ENCODE data around the gene MEF2D. TPM values are rescaled to one million over a fixed set of nuclear protein-coding genes. Genes with fewer than 3 reads are reported as not detected.
A peak's percentile ranks its signal among the peaks of the same experiment; 100 is the strongest.

Gene MEF2D
- total RNA-seq, 1 experiment from 2014 or later: 18.7 TPM

DNA sequence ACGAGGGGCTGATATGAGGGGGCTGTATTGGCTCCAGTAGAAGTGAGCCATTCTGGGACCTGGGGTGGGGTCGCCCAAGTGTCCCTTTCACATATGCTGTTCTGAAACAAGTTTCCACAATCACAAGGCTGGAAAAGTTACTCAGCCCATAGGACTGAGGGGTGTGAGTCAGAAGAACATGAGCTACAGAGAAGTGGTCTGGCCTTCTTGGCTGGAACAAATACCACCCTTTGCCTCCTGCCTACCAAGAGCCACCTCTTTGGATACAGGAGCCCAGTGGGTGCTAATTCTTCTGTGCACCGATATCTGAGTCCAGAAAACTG is 42.4 kb downstream of the MEF2D start:
- no peak for DNase-seq
- no peaks in the 10 kb centered on the region for H4K20me1 ChIP-seq (ENCODE audit: control insufficient read depth, insufficient read depth, insufficient read length)
- H2BK20ac ChIP-seq (ENCODE audit: low read depth, low read length, poor library complexity, severe bottlenecking): no peak overlapping the region
- H2BK15ac ChIP-seq (ENCODE audit: low read depth, low read length): no peak overlapping the region
- no peak overlapping the region for H3K18ac ChIP-seq (ENCODE audit: insufficient read length, low read depth, low read length)
- H3K23me2 ChIP-seq (ENCODE audit: insufficient read length, low read depth, low read length, poor library complexity, severe bottlenecking): peaks cover 6% of the 10 kb centered on the region
- no peak overlapping the region for H3K23ac ChIP-seq (ENCODE audit: insufficient read length, low read depth, low read length)
- no peak overlapping the region for H3T11ph ChIP-seq (ENCODE audit: low read length)
- H2AK5ac ChIP-seq (ENCODE audit: insufficient read length, low read length): no peak overlapping the region
- peaks cover 1% of the 10 kb centered on the region for H3K27me3 Mint-ChIP-seq (ENCODE audit: low read depth)
- H3K79me1 ChIP-seq (ENCODE audit: insufficient read depth, low read depth, low read length, poor library complexity, severe bottlenecking): no peaks in the 10 kb centered on the region
- no peak overlapping the region for H4K8ac ChIP-seq (replicated peaks; ENCODE audit: insufficient read length, low read depth, low read length)
- H3K4me2 ChIP-seq (ENCODE audit: insufficient read depth, insufficient read length, low read length): no peak overlapping the region
- H2BK12ac ChIP-seq (ENCODE audit: insufficient read length, low read depth, low read length): no peak overlapping the region
- H3K36me3 Mint-ChIP-seq (ENCODE audit: insufficient read depth in 1 of 3, low read depth in 3 of 3): no peaks in the 10 kb centered on the region
- H2BK5ac ChIP-seq (ENCODE audit: insufficient read length, low read length): no peak overlapping the region
- no peak overlapping the region for H3K56ac ChIP-seq (ENCODE audit: insufficient read length, low read depth, low read length)
- WGBS (ENCODE audit: extremely low coverage, insufficient read length, low lambda C conversion rate): no CpG with 5 or more reads among the region's 3 CpGs
- H3K27me3 ChIP-seq (ENCODE audit: insufficient read depth, low read length): no peaks in the 10 kb centered on the region; the same call in none of the 2 replicates
- H2AFZ ChIP-seq (ENCODE audit: low read length): no peak overlapping the region
- no peak overlapping the region for H4K5ac ChIP-seq (ENCODE audit: insufficient read length, low read depth, low read length)
- H3K4me1 ChIP-seq (ENCODE audit: insufficient read depth, low read length): no peaks in the 10 kb centered on the region
- H4K91ac ChIP-seq (ENCODE audit: insufficient read length, low read depth, low read length): no peak overlapping the region
- peaks cover 15 to 18% of the 10 kb centered on the region in 2 experiments for H3K4me1 Mint-ChIP-seq
- H3K27ac Mint-ChIP-seq: no peak overlapping the region; a peak in 1 of 7 replicates
- H3K4ac ChIP-seq (ENCODE audit: low read depth, low read length): no peak overlapping the region
- H3K9me3 ChIP-seq (ENCODE audit: control insufficient read depth, low read depth, low read length): no peaks in the 10 kb centered on the region
- TF ChIP-seq, protein P1, sequence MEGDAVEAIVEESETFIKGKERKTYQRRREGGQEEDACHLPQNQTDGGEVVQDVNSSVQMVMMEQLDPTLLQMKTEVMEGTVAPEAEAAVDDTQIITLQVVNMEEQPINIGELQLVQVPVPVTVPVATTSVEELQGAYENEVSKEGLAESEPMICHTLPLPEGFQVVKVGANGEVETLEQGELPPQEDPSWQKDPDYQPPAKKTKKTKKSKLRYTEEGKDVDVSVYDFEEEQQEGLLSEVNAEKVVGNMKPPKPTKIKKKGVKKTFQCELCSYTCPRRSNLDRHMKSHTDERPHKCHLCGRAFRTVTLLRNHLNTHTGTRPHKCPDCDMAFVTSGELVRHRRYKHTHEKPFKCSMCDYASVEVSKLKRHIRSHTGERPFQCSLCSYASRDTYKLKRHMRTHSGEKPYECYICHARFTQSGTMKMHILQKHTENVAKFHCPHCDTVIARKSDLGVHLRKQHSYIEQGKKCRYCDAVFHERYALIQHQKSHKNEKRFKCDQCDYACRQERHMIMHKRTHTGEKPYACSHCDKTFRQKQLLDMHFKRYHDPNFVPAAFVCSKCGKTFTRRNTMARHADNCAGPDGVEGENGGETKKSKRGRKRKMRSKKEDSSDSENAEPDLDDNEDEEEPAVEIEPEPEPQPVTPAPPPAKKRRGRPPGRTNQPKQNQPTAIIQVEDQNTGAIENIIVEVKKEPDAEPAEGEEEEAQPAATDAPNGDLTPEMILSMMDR (conservative IDR thresholded peaks at IDR 0.05): no peak
- no peak overlapping the region for H2BK120ac ChIP-seq (ENCODE audit: low read depth, low read length, poor library complexity, severe bottlenecking)
- H3K79me2 ChIP-seq (ENCODE audit: insufficient read depth, low read length): no peaks in the 10 kb centered on the region
- H3K14ac ChIP-seq (ENCODE audit: insufficient read depth, low read length): no peak overlapping the region
- H3K9me3 Mint-ChIP-seq: no peaks in the 10 kb centered on the region
- no peak overlapping the region for H3K27ac ChIP-seq (ENCODE audit: insufficient read length, low read depth, low read length)
- H3K4me3 Mint-ChIP-seq: peak overlapping the region in 1 of 2 experiments; percentile 93; a peak in 3 of 5 replicates
- H3K9ac ChIP-seq (ENCODE audit: extremely low read depth, insufficient read length, low read length): no peak overlapping the region
